ENCODE results near the gene SBSN.

SBSN gene

GRCh38 chr19:35493971-35494370 is 34.1 kb downstream of the SBSN start:
- Histone ChIP-seq H3K36me3 (ENCODE audit: control insufficient read depth in 1 of 2, insufficient read depth in 2 of 2, low read length in 2 of 2) (no peaks in the 10 kb centered on the region), H3K27ac (ENCODE audit: low read depth, low read length) (no peak overlapping the region), H3K4me3 (ENCODE audit: low read depth in 1 of 2, low read length in 2 of 2) (no peak overlapping the region), H3K27me3 (ENCODE audit: control insufficient read depth in 1 of 2, insufficient read depth in 2 of 2, low read length in 2 of 2) (peaks cover 0 to 5% of the 10 kb centered on the region in 2 donors), H3K4me1 (ENCODE audit: control insufficient read depth in 1 of 2, insufficient read depth in 2 of 2, low read length in 2 of 2) (no peaks in the 10 kb centered on the region), H3K9ac (ENCODE audit: low read depth in 1 of 2, low read length in 2 of 2) (no peak overlapping the region), H3K9me3 (ENCODE audit: control insufficient read depth in 1 of 2, low read length in 2 of 2) (no peaks in the 10 kb centered on the region)

GRCh38 chr19:35491836-35492360 is 36.2 kb downstream of the SBSN start:
- Histone ChIP-seq H3K4me1 (ENCODE audit: control insufficient read depth in 1 of 2, insufficient read depth in 2 of 2, low read length in 2 of 2) (no peaks in the 10 kb centered on the region), H3K27ac (ENCODE audit: low read depth, low read length) (no peak overlapping the region), H3K27me3 (ENCODE audit: control insufficient read depth in 1 of 2, insufficient read depth in 2 of 2, low read length in 2 of 2) (peaks cover 0 to 8% of the 10 kb centered on the region in 2 donors)

GRCh38 chr19:35490364-35490763 is 37.7 kb downstream of the SBSN start, which contains the start of gene KRTDAP:
KRTDAP (minus strand) TSS chr19:35490464; CDS start chr19:35490442, 22 bp downstream.
- Histone ChIP-seq H3K4me1 (ENCODE audit: control insufficient read depth in 1 of 2, insufficient read depth in 2 of 2, low read length in 2 of 2) (peaks cover 0 to 4% of the 10 kb centered on the region in 2 donors), H3K9me3 (ENCODE audit: control insufficient read depth in 1 of 2, low read length in 2 of 2) (no peaks in the 10 kb centered on the region), H3K27ac (ENCODE audit: low read depth, low read length) (no peak within 1 kb of the TSS), H3K27me3 (ENCODE audit: control insufficient read depth in 1 of 2, insufficient read depth in 2 of 2, low read length in 2 of 2) (peaks cover 0 to 8% of the 10 kb centered on the region in 2 donors), H3K36me3 (ENCODE audit: control insufficient read depth in 1 of 2, insufficient read depth in 2 of 2, low read length in 2 of 2) (no peaks in the 10 kb centered on the region), H3K9ac (ENCODE audit: low read depth in 1 of 2, low read length in 2 of 2) (no peak within 1 kb of the TSS), H3K4me3 (ENCODE audit: low read depth in 1 of 2, low read length in 2 of 2) (no peak within 1 kb of the TSS)

More at GRCh38 chr19:35491836-35492360, 36.2 kb downstream of the SBSN start:
- Histone ChIP-seq H3K9ac (ENCODE audit: low read depth in 1 of 2, low read length in 2 of 2) (no peak overlapping the region), H3K36me3 (ENCODE audit: control insufficient read depth in 1 of 2, insufficient read depth in 2 of 2, low read length in 2 of 2) (no peaks in the 10 kb centered on the region), H3K4me3 (ENCODE audit: low read depth in 1 of 2, low read length in 2 of 2) (no peak overlapping the region), H3K9me3 (ENCODE audit: control insufficient read depth in 1 of 2, low read length in 2 of 2) (no peaks in the 10 kb centered on the region)

GRCh38 chr19:35488677-35489076 is 39.4 kb downstream of the SBSN start:
- H3K4me1 ChIP-seq (ENCODE audit: control insufficient read depth in 1 of 2, insufficient read depth in 2 of 2, low read length in 2 of 2) = peaks cover 0 to 4% of the 10 kb centered on the region in 2 donors
- no peaks in the 10 kb centered on the region for H3K36me3 ChIP-seq (ENCODE audit: control insufficient read depth in 1 of 2, insufficient read depth in 2 of 2, low read length in 2 of 2)
- no peak overlapping the region for H3K27ac ChIP-seq (ENCODE audit: low read depth, low read length)
- H3K9me3 ChIP-seq (ENCODE audit: control insufficient read depth in 1 of 2, low read length in 2 of 2) = no peaks in the 10 kb centered on the region
- no peak overlapping the region for H3K9ac ChIP-seq (ENCODE audit: low read depth in 1 of 2, low read length in 2 of 2)
- no peak overlapping the region for H3K4me3 ChIP-seq (ENCODE audit: low read depth in 1 of 2, low read length in 2 of 2)
- H3K27me3 ChIP-seq (ENCODE audit: control insufficient read depth in 1 of 2, insufficient read depth in 2 of 2, low read length in 2 of 2) = peaks cover 0 to 8% of the 10 kb centered on the region in 2 donors

- H3K27ac ChIP-seq (ENCODE audit: low read depth, low read length) = no peak overlapping the region
- no peak overlapping the region for H3K9ac ChIP-seq (ENCODE audit: low read depth in 1 of 2, low read length in 2 of 2)
- H3K4me3 ChIP-seq (ENCODE audit: low read depth in 1 of 2, low read length in 2 of 2) = no peak overlapping the region
- H3K4me1 ChIP-seq (ENCODE audit: control insufficient read depth in 1 of 2, insufficient read depth in 2 of 2, low read length in 2 of 2) = peaks cover 0 to 4% of the 10 kb centered on the region in 2 donors
- no peaks in the 10 kb centered on the region for H3K36me3 ChIP-seq (ENCODE audit: control insufficient read depth in 1 of 2, insufficient read depth in 2 of 2, low read length in 2 of 2)
- no peaks in the 10 kb centered on the region for H3K9me3 ChIP-seq (ENCODE audit: control insufficient read depth in 1 of 2, low read length in 2 of 2)
- H3K27me3 ChIP-seq (ENCODE audit: control insufficient read depth in 1 of 2, insufficient read depth in 2 of 2, low read length in 2 of 2) = peaks cover 0 to 3% of the 10 kb centered on the region in 2 donors
These were observed 40.4 kb downstream of the SBSN start for GRCh38 chr19:35487656-35488182.

GRCh38 chr19:35486268-35486708 is 41.8 kb downstream of the SBSN start:
- H3K9ac ChIP-seq (ENCODE audit: low read depth in 1 of 2, low read length in 2 of 2) = no peak overlapping the region
- no peak overlapping the region for H3K4me3 ChIP-seq (ENCODE audit: low read depth in 1 of 2, low read length in 2 of 2)
- peaks cover 0 to 3% of the 10 kb centered on the region in 2 donors for H3K27me3 ChIP-seq (ENCODE audit: control insufficient read depth in 1 of 2, insufficient read depth in 2 of 2, low read length in 2 of 2)
- H3K9me3 ChIP-seq (ENCODE audit: control insufficient read depth in 1 of 2, low read length in 2 of 2) = no peaks in the 10 kb centered on the region
- H3K27ac ChIP-seq (ENCODE audit: low read depth, low read length) = no peak overlapping the region
- peaks cover 0 to 4% of the 10 kb centered on the region in 2 donors for H3K4me1 ChIP-seq (ENCODE audit: control insufficient read depth in 1 of 2, insufficient read depth in 2 of 2, low read length in 2 of 2)
- H3K36me3 ChIP-seq (ENCODE audit: control insufficient read depth in 1 of 2, insufficient read depth in 2 of 2, low read length in 2 of 2) = no peaks in the 10 kb centered on the region

- H3K4me3 ChIP-seq (ENCODE audit: low read depth in 1 of 2, low read length in 2 of 2) = no peak overlapping the region
- no peak overlapping the region for H3K27ac ChIP-seq (ENCODE audit: low read depth, low read length)
- peaks cover 0 to 4% of the 10 kb centered on the region in 2 donors for H3K4me1 ChIP-seq (ENCODE audit: control insufficient read depth in 1 of 2, insufficient read depth in 2 of 2, low read length in 2 of 2)
- H3K27me3 ChIP-seq (ENCODE audit: control insufficient read depth in 1 of 2, insufficient read depth in 2 of 2, low read length in 2 of 2) = peaks cover 0 to 3% of the 10 kb centered on the region in 2 donors
- no peak overlapping the region for H3K9ac ChIP-seq (ENCODE audit: low read depth in 1 of 2, low read length in 2 of 2)
- H3K36me3 ChIP-seq (ENCODE audit: control insufficient read depth in 1 of 2, insufficient read depth in 2 of 2, low read length in 2 of 2) = no peaks in the 10 kb centered on the region
- no peaks in the 10 kb centered on the region for H3K9me3 ChIP-seq (ENCODE audit: control insufficient read depth in 1 of 2, low read length in 2 of 2)
These were observed 43.7 kb downstream of the SBSN start for GRCh38 chr19:35484252-35485036.

GRCh38 chr19:35483089-35483488 is 45.0 kb downstream of the SBSN start:
- Histone ChIP-seq H3K9ac (ENCODE audit: low read depth in 1 of 2, low read length in 2 of 2) (no peak overlapping the region), H3K4me1 (ENCODE audit: control insufficient read depth in 1 of 2, insufficient read depth in 2 of 2, low read length in 2 of 2) (peaks cover 0 to 4% of the 10 kb centered on the region in 2 donors)

GRCh38 chr19:35478794-35479677 is 49.1 kb downstream of the SBSN start:
- Histone ChIP-seq H3K27me3 (ENCODE audit: control insufficient read depth in 1 of 2, insufficient read depth in 2 of 2, low read length in 2 of 2) (no peaks in the 10 kb centered on the region), H3K27ac (ENCODE audit: low read depth, low read length) (no peak overlapping the region), H3K4me3 (ENCODE audit: low read depth in 1 of 2, low read length in 2 of 2) (no peak overlapping the region), H3K9ac (ENCODE audit: low read depth in 1 of 2, low read length in 2 of 2) (no peak overlapping the region), H3K36me3 (ENCODE audit: control insufficient read depth in 1 of 2, insufficient read depth in 2 of 2, low read length in 2 of 2) (no peaks in the 10 kb centered on the region), H3K9me3 (ENCODE audit: control insufficient read depth in 1 of 2, low read length in 2 of 2) (no peaks in the 10 kb centered on the region), H3K4me1 (ENCODE audit: control insufficient read depth in 1 of 2, insufficient read depth in 2 of 2, low read length in 2 of 2) (no peaks in the 10 kb centered on the region)

More at GRCh38 chr19:35483089-35483488, 45.0 kb downstream of the SBSN start:
- Histone ChIP-seq H3K4me3 (ENCODE audit: low read depth in 1 of 2, low read length in 2 of 2) (no peak overlapping the region), H3K27me3 (ENCODE audit: control insufficient read depth in 1 of 2, insufficient read depth in 2 of 2, low read length in 2 of 2) (peaks cover 0 to 3% of the 10 kb centered on the region in 2 donors), H3K27ac (ENCODE audit: low read depth, low read length) (no peak overlapping the region), H3K9me3 (ENCODE audit: control insufficient read depth in 1 of 2, low read length in 2 of 2) (no peaks in the 10 kb centered on the region), H3K36me3 (ENCODE audit: control insufficient read depth in 1 of 2, insufficient read depth in 2 of 2, low read length in 2 of 2) (no peaks in the 10 kb centered on the region)
